C4-2B (cell line): ENCODE measurements around the gene DCP1B.

ENCODE experiments used
- CTCF ChIP-seq: fragments of 450-650 bp; conservative IDR thresholded peaks from 2 replicates; pipeline ENCODE4 v1.5.1; 2017; ENCODE audit warnings: mild to moderate bottlenecking
- ZFX ChIP-seq: fragments of 450-650 bp; IDR thresholded peaks from 2 replicates; pipeline ENCODE4 v1.6.1; 2017

DNA sequence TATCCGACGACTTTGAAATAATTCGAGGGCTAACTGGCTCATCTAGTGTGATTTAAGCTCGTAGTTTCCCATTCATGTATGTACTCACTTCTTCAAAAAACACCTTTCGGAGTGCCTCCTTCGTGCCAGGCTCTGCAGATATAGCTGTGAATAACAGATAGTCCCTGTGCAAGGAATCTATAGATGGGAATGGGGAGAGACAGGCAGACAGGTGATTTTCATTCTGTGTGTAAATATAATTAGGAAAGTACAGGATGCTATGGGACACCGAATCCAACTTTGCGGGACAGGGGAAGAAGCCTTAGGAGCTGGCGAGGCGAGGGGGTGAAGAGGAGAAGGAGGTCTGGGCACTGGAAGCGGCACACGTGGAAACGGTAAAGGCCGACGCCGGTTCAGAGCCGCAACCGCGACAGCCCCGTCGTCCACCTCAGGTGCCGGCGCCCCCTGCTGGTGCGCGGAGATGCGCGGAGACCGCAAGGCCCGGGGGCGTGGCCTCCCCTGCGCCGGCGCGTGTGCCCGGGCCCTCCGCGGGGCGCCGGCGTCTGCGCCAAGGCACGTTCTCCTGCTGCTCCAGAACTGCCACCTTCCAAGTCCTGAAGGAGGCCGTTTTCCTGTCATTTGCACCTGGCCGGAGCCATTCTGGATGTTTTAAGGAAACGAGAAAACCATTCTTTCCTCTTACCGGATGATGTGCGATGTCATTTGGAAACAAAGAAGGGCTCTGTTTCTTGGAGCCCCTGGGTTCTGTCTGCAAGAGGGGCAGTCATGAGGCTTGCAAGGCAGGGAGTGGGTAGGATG, 30.6 kb upstream of the DCP1B start:
- peak; percentile 99 for TF ChIP-seq CTCF
- TF ChIP-seq ZFX = no peak
